Neural cell (in vitro differentiated cells): Measurements from ENCODE around the gene LSAMP. TPM values are rescaled to one million over a fixed set of nuclear protein-coding genes. Genes with fewer than 3 reads are reported as not detected.

Experiments
- H2AFZ ChIP-seq: fragments of 200-600, 300-800 bp; sonication (generic), shearing (Covaris generic); 2 replicates; pipeline ENCODE4 v1.6.0; 2014; ENCODE audit warnings: low read depth, mild to moderate bottlenecking, antibody characterized with exemption, low read length, moderate library complexity
- H3F3A ChIP-seq: fragments of 200-600 bp; shearing (Covaris generic); 2 replicates; pipeline ENCODE4 v1.6.1; 2016; ENCODE audit warnings: mild to moderate bottlenecking, moderate library complexity, mixed read lengths, antibody characterized with exemption, low read length; ENCODE audit not compliant: insufficient read depth, poor library complexity, severe bottlenecking
- H3K27ac ChIP-seq: fragments of 200-600, 300-800 bp; sonication (generic), shearing (Covaris generic); 2 replicates; pipeline ENCODE4 v1.5.1; 2014; ENCODE audit warnings: mild to moderate bottlenecking, low read length, moderate library complexity
- H3K27me3 ChIP-seq: fragments of 300-800, 200-600 bp; sonication (generic), shearing (Covaris generic); 2 replicates; pipeline ENCODE4 v1.6.0; 2014; ENCODE audit warnings: mild to moderate bottlenecking, low read depth, low read length, moderate library complexity; ENCODE audit not compliant: insufficient read depth
- H3K36me3 ChIP-seq: fragments of 300-800, 200-600 bp; sonication (generic), shearing (Covaris generic); 2 replicates; pipeline ENCODE4 v1.5.1; 2014; ENCODE audit warnings: mild to moderate bottlenecking, antibody characterized with exemption, low read length, moderate library complexity; ENCODE audit not compliant: insufficient read depth
- H3K4me2 ChIP-seq: fragments of 300-800, 200-600 bp; sonication (generic), shearing (Covaris generic); 2 replicates; pipeline ENCODE4 v1.6.0; 2014; ENCODE audit warnings: mild to moderate bottlenecking, low read length
- H3K4me3 ChIP-seq: fragments of 300-800, 200-600 bp; sonication (generic), shearing (Covaris generic); 2 replicates; pipeline ENCODE4 v1.5.1; 2014; ENCODE audit warnings: mild to moderate bottlenecking, low read length, moderate library complexity
- H3K79me2 ChIP-seq: fragments of 200-600 bp; shearing (Covaris generic); replicated peaks from 2 replicates; pipeline ENCODE4 v1.6.0; 2014; ENCODE audit warnings: mild to moderate bottlenecking, low read length, moderate library complexity; ENCODE audit not compliant: insufficient read depth
- H3K9ac ChIP-seq: fragments of 300-800, 200-600 bp; sonication (generic), shearing (Covaris generic); 2 replicates; pipeline ENCODE4 v1.6.1; 2016; ENCODE audit warnings: mild to moderate bottlenecking, low read length, mixed read lengths
- H3K9me2 ChIP-seq: fragments of 200-600 bp; shearing (Covaris generic); 2 replicates; pipeline ENCODE4 v1.6.1; 2016; ENCODE audit warnings: mild to moderate bottlenecking, low read length, mixed read lengths; ENCODE audit not compliant: insufficient read depth
- H3K9me3 ChIP-seq: fragments of 200-600, 300-800 bp; sonication (generic), shearing (Covaris generic); 2 replicates; pipeline ENCODE4 v1.6.1; 2016; ENCODE audit warnings: mild to moderate bottlenecking, mixed run types, low read length, moderate library complexity, mixed read lengths
- H4K20me1 ChIP-seq: fragments of 200-600 bp; shearing (Covaris generic); 2 replicates; pipeline ENCODE4 v1.6.1; 2016; ENCODE audit warnings: mild to moderate bottlenecking, mixed run types; ENCODE audit not compliant: insufficient read depth
- CTCF ChIP-seq: fragments of 450-650 bp; IDR thresholded peaks from 2 replicates; pipeline ENCODE4 v1.5.1; 2014; ENCODE audit warnings: antibody characterized with exemption, mild to moderate bottlenecking, moderate library complexity; ENCODE audit not compliant: poor library complexity, severe bottlenecking
- EP300 ChIP-seq: fragments of 450-650 bp; conservative IDR thresholded peaks from 2 replicates; pipeline ENCODE4 v1.6.1; 2014; ENCODE audit warnings: antibody characterized with exemption, mild to moderate bottlenecking, moderate library complexity; ENCODE audit not compliant: poor library complexity, severe bottlenecking
- EZH2 ChIP-seq: fragments of 200-600, 300-800 bp; shearing (Covaris generic), sonication (generic); IDR thresholded peaks from 2 replicates; pipeline ENCODE4 v1.6.1; 2014; ENCODE audit warnings: antibody characterized with exemption, low read length, borderline replicate concordance, mild to moderate bottlenecking; ENCODE audit not compliant: insufficient read depth, poor library complexity, severe bottlenecking
- MXI1 ChIP-seq: fragments of 450-650 bp; conservative IDR thresholded peaks from 2 replicates; pipeline ENCODE4 v1.6.1; 2014; ENCODE audit warnings: antibody characterized with exemption, mild to moderate bottlenecking; ENCODE audit not compliant: poor library complexity, severe bottlenecking
- POLR2AphosphoS5 ChIP-seq: IDR thresholded peaks from 2 replicates; pipeline ENCODE4 v1.6.1; 2012
- RAD21 ChIP-seq: fragments of 450-650 bp; conservative IDR thresholded peaks from 2 replicates; pipeline ENCODE4 v1.6.1; 2014; ENCODE audit warnings: antibody characterized with exemption, mild to moderate bottlenecking, moderate library complexity
- SMC3 ChIP-seq: fragments of 450-650 bp; conservative IDR thresholded peaks from 2 replicates; pipeline ENCODE4 v1.6.1; 2014; ENCODE audit warnings: antibody characterized with exemption, mild to moderate bottlenecking, moderate library complexity; ENCODE audit not compliant: poor library complexity
- TAF1 ChIP-seq: IDR thresholded peaks from 2 replicates; pipeline ENCODE4 v1.6.1; 2012; ENCODE audit warnings: low read depth
- polyA plus RNA-seq: library from polyadenylated mRNA; depleted of rRNA; stranded (reverse); fragments of >200 nt; gene quantifications from 2 replicates; pipeline ENCODE4 v1.2.3, GENCODE V29; 2014
- TF ChIP-seq, protein P1 (sequence below): IDR thresholded peaks from 2 replicates; pipeline ENCODE4 v1.6.1; 2012; ENCODE audit warnings: borderline replicate concordance

LSAMP gene
- polyA plus RNA-seq, 1 donor from 2014 or later, result 93.6 TPM

DNA sequence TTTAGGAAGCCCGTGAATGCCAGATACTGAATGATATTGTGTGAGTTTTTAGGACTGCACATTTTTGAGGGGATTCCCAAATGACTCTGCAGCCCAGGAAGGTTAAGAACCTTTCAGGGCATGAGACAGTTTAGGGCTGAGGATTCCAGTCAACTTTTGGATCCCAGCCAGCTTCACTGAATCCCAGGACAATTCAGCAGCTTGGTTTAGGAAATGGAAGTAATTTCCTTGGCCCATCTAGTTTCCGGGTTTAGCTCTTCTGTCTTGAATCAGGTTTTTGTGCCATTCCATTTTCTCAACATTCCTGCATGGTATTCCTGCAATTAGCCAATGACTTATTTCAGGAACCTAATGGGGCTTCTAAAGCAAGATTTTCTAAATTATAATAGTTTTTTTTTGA, 253.9 kb downstream of the LSAMP start:
- no peaks in the 10 kb centered on the region for H4K20me1 ChIP-seq
- no peaks in the 10 kb centered on the region for H3K9me3 ChIP-seq
- no peak overlapping the region for H3K4me3 ChIP-seq
- H3K36me3 ChIP-seq, result no peaks in the 10 kb centered on the region
- no peak overlapping the region for H3K4me2 ChIP-seq
- no peaks in the 10 kb centered on the region for H3F3A ChIP-seq
- no peaks in the 10 kb centered on the region for H3K27me3 ChIP-seq
- no peak overlapping the region for H2AFZ ChIP-seq
- no peak overlapping the region for H3K9ac ChIP-seq
- no peaks in the 10 kb centered on the region for H3K9me2 ChIP-seq
- H3K79me2 ChIP-seq, result no peaks in the 10 kb centered on the region
- TF ChIP-seq RAD21 (no peak), MXI1 (no peak), TAF1 (no peak), POLR2AphosphoS5 (no peak), EP300 (no peak)
- TF ChIP-seq, protein P1, sequence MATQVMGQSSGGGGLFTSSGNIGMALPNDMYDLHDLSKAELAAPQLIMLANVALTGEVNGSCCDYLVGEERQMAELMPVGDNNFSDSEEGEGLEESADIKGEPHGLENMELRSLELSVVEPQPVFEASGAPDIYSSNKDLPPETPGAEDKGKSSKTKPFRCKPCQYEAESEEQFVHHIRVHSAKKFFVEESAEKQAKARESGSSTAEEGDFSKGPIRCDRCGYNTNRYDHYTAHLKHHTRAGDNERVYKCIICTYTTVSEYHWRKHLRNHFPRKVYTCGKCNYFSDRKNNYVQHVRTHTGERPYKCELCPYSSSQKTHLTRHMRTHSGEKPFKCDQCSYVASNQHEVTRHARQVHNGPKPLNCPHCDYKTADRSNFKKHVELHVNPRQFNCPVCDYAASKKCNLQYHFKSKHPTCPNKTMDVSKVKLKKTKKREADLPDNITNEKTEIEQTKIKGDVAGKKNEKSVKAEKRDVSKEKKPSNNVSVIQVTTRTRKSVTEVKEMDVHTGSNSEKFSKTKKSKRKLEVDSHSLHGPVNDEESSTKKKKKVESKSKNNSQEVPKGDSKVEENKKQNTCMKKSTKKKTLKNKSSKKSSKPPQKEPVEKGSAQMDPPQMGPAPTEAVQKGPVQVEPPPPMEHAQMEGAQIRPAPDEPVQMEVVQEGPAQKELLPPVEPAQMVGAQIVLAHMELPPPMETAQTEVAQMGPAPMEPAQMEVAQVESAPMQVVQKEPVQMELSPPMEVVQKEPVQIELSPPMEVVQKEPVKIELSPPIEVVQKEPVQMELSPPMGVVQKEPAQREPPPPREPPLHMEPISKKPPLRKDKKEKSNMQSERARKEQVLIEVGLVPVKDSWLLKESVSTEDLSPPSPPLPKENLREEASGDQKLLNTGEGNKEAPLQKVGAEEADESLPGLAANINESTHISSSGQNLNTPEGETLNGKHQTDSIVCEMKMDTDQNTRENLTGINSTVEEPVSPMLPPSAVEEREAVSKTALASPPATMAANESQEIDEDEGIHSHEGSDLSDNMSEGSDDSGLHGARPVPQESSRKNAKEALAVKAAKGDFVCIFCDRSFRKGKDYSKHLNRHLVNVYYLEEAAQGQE, result no peak
- H3K27ac ChIP-seq, result no peak overlapping the region

DNA sequence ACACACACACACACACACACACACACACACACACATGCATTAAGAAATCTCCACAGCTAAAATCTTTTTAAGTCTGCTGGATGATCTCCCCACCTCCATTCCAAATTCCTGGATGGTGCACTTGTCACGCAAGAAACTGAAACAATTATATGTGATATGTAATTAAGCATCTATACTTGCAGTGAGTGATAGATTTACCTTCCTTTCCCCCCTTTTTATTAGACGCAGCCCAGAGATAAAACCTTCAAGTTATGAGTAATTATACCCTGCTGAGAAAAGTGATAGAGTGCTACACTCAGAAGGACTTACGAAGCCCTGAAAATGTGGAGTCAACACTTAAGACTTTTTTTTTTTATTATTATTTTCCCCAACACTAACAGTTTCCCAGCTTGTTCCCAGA, 255.2 kb downstream of the LSAMP start:
- TF ChIP-seq, protein P1, result no peak
- Histone ChIP-seq H2AFZ (no peak overlapping the region), H3K4me3 (no peak overlapping the region), H3K9me2 (no peaks in the 10 kb centered on the region), H3K27me3 (no peaks in the 10 kb centered on the region), H3F3A (no peaks in the 10 kb centered on the region), H3K79me2 (no peaks in the 10 kb centered on the region), H3K27ac (no peak overlapping the region), H4K20me1 (no peaks in the 10 kb centered on the region), H3K36me3 (no peaks in the 10 kb centered on the region), H3K9ac (no peak overlapping the region), H3K9me3 (no peaks in the 10 kb centered on the region), H3K4me2 (no peak overlapping the region)

GRCh38 chr3:116188231-116188785, 257.0 kb downstream of the LSAMP start:
- TF ChIP-seq POLR2AphosphoS5, result no peak
- no peak for TF ChIP-seq RAD21
- no peak for TF ChIP-seq EZH2
- TF ChIP-seq MXI1, result no peak
- TF ChIP-seq TAF1, result no peak
- no peak for TF ChIP-seq CTCF
- no peak for TF ChIP-seq SMC3
- TF ChIP-seq EP300, result no peak
- TF ChIP-seq, protein P1, result no peak
- Histone ChIP-seq H3K27ac (no peak overlapping the region), H3K79me2 (no peaks in the 10 kb centered on the region)

More at GRCh38 chr3:116188231-116188785, 257.0 kb downstream of the LSAMP start:
- H3K27me3 ChIP-seq, result no peaks in the 10 kb centered on the region
- no peaks in the 10 kb centered on the region for H4K20me1 ChIP-seq
- no peak overlapping the region for H3K4me2 ChIP-seq
- no peaks in the 10 kb centered on the region for H3K9me3 ChIP-seq
- H3K4me3 ChIP-seq, result no peak overlapping the region
- H3K9me2 ChIP-seq, result no peaks in the 10 kb centered on the region
- H3F3A ChIP-seq, result no peaks in the 10 kb centered on the region
- no peak overlapping the region for H3K9ac ChIP-seq
- H3K36me3 ChIP-seq, result no peaks in the 10 kb centered on the region
- H2AFZ ChIP-seq, result no peak overlapping the region
